Measurements from ENCODE around the gene PRKCA.
"Not testable (repeated sequence)": the region's sequence is repeated elsewhere in the genome, so short reads cannot be mapped to it uniquely, and the experiment has no call there.

The PRKCA gene

DNA sequence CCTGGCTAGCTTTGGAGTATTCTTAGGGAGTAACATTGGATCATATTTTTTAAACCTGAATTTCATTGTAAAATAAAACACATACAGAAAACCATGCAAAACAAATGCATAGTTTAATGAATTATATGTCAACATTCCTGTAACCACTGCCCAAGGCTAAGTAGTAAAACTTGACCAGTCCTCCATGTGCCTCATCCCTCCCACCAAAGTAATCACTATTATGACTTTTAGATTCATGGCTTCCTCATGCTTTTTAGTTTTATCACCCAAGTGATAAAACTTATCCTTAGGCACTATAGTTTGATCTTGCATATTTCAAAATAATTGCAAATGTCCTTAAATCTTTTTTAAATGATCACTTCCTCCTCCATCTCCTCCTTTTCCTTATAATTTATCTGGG, 20.4 kb downstream of the PRKCA start:
- in situ Hi-C loops (cut with MboI; ENCODE audit: low sequenced_read_pairs) = no loop called here

DNA sequence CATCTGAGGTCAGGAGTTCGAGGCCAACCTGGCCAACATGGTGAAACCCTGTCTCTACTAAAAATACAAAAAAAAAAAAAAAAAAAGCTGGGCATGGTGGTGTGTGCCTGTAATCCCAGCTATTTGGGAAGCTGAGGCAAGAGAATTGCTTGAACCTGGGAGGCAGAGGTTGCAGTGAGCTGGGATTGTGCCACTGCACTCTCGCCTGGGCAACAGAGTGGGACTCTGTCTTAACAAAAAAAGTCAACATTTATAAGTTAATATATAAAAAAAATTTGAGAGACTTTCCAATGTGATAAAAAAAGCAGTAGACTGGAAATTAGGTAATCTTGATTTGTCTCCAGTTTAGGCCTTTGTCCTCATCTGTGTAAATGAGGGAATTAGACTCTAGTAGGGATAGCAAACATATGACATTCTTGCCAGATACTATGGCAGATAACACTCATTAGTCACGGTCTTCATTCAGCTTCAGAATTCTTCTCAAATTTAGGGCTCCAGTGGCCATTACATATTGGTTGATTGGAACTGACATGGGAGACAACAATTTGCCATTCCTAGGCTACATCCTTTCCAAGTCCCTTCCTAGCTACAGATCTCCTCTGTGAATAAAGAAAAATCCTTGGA, 22.1 kb downstream of the PRKCA start:
- in situ Hi-C loops (cut with MboI; ENCODE audit: low sequenced_read_pairs) = not testable (repeated sequence)

DNA sequence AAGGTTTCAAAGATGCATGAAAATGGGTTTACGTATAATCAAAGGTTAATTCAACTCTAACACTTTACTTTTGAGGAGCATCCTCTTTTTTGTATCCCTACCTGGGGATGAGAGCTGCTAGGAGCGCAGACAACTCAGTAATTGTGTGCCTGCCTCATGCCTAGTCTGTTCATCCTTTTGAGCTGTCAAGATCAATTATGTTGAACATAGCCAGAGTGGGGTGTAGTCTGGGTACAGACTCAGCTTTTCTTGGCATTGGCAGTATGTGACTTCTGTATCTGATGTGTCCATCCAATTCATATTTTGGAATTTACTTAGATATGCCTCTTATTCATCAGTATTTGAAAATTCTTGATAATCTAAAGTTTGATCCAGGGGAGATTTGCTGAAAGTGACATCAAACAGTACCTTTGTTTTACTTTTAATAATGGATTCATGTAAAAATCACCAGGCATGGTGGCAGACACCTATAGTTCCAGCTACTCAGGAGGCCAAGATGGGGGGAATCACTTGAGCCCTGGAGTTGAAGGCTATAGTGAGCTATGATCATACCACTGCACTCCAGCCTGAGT, 24.1 kb downstream of the PRKCA start:
- in situ Hi-C loops (cut with MboI; ENCODE audit: low sequenced_read_pairs) = no loop called here

DNA sequence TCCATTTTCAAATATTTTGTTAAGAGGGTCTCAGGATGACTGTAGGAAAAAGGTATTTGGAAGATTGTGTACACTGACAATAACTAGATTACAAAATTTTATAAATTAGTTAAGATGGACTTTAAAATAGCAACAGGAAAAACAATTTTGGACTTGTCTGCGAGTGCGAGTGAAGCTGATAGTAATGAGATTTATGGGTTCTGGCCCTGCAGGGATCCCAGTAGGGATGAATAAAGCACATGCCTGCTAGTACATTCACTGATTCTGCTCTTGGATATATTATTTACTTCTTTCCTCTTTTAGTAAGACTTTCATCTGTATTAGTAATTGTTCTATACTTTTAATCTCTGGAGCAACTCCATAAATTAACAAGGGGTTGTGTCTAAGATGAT, 28.2 kb downstream of the PRKCA start:
- in situ Hi-C loops (cut with MboI; ENCODE audit: low sequenced_read_pairs) = no loop called here

DNA sequence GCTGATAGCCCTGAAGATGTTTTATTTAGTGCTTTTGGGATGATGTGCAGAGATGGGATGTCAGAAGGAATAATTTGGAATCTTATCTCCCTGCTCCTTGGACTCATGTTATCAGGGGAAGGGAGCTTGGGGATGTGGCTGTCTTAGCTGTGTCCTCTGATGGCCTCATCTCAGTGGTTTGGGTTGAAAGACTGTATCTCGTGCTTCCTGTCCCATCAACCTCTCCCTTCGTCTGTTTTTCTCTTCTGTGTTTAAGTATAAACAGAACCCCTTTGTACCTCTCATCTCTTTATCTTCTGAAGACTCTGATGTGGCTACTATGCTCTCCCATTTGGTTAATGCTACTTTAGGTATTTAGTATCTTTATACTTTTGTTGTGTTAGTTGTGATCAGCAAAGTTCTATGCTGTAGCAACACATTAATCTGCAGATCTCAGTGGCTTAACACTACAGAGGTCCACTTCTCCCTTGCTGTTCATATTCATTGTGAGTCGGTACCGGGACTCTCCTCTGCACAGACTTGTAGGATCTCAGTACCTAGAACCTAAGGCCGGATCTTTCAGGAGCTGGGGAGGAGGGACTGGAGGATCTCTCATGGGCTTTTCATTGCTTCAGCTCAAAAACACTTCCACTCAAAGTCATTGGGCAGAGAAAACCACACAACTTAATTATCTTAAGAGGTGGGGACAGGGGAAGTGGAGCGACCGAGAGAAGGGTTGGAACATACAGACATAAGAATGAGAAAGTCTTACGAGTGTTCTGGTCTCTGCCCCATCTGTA, 28.8 kb downstream of the PRKCA start:
- in situ Hi-C loops (cut with MboI; ENCODE audit: low sequenced_read_pairs) = no loop called here

DNA sequence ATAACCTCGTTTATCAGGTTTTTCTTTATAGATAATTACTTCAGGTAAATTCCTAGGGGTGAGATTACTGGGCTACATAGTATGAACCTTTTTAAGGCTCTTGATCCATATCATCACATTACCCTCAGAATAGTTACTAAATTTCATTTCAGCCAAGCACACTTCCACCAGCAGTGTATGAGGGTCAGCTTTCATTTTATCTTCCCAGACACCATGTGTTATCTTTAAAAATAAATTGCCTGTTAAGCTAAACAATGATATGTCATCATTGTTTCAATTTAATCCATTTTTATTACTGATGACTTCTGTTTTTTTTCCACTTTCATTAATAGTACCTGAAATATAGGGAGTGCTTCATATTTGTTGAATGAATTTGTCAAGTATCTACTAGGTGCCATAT, 33.4 kb downstream of the PRKCA start:
- in situ Hi-C loops (cut with MboI; ENCODE audit: low sequenced_read_pairs) = no loop called here

DNA sequence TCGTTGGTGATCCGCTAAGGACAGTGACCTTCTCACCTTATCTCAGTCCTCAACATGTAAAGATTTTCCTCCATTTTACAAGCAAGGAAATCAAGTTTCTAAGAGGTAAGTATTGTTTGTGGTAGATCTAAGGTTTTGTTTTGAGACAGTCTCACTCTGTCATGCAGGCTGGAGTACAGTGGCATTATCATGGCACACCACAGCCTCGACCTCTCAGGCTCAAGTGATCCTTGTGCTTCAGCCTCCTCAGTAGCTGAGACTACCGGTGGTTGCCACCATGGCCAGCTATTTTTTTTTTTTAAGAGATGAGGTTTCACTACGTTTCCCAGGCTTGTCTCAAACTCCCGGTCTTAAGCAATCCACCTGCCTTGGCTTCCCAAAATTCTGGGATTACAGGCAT, 34.9 kb downstream of the PRKCA start:
- in situ Hi-C loops (cut with MboI; ENCODE audit: low sequenced_read_pairs) = no loop called here

DNA sequence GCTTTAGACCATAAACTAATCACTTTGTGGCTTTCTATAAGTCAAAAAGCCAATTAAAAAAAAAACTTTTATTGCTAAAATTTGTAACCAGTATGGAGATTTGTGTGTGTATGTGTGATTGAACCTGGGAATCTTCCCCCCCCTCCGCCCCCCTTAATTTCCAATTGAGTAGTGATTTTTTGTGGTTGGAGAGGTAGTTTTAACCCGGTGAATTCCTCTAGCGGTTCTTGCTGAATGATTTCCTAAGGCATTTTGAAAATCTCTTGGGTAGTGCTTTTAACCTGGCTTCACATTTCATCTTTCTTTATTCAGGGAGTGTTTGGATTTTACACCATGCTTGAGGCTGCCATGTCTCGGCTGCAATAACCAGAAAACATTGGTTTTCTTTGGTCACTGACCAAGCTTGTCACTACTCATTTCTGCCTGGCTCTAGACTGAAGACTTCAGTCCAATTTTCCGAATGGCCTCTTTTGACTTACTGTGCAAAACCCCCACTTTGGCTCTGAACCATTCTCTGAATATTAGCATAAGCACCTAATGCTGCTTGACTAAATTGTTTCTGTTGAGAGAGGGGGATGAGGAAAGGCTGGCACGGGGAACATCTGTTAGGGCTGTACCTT, 35.6 kb downstream of the PRKCA start:
- in situ Hi-C loops (cut with MboI; ENCODE audit: low sequenced_read_pairs) = no loop called here

DNA sequence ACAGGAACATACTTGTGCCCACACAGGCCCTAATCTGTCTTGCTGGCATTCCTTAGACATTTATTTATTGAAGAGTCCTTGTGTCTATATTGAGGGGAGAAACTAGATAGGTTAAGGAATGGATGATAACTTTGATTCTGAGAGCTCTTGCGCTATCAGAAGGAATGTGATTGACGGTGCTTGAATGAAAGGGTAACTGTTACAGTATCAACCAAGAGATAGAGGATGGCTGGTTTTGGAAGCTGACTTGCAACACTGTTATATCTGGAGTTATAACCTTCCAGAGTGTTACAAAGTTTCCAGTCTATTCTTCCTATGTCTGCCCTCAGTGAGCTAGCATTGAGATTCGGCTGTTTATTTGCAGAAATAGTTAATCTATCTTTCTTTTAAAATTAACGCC, 36.5 kb downstream of the PRKCA start:
- in situ Hi-C loops (cut with MboI; ENCODE audit: low sequenced_read_pairs) = no loop called here

DNA sequence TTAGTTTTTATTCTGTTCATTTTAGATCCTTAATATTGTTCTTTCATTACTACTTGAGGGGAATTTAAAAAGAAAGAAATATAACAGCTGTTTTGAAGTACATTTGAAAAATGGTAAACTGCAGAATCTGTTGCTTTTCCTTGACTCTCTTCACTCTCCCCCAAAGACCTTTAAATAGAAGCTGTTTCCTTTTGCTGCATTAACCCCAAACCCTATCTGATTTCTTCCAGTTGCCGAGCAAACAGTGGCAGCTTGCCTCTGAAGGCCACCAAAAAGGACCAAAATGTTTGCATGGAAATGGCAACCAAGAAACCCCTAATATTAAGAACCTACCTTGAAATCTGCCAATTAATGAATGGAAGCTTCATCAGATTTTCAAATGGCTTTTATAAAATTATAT, 37.1 kb downstream of the PRKCA start:
- in situ Hi-C loops (cut with MboI; ENCODE audit: low sequenced_read_pairs) = no loop called here

DNA sequence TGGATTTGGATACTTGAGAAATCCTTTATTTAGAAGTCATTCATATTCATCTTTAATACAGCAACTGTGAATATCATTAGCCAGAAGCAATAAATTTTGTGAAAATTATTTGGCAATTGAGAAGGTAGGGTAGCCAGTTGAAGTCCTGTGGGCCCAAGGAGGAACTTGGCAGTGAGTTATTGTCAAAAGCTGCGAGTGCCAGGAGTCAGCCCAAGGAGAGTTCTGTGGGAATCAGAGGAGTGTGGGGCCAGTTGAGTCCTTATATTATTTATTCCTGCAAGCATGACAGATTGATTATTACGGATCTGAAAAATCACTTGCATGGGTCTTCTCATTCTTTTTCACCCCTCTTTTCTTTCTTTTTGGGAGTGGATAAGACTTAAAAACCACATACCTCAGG, 38.3 kb downstream of the PRKCA start:
- in situ Hi-C loops (cut with MboI; ENCODE audit: low sequenced_read_pairs) = no loop called here

DNA sequence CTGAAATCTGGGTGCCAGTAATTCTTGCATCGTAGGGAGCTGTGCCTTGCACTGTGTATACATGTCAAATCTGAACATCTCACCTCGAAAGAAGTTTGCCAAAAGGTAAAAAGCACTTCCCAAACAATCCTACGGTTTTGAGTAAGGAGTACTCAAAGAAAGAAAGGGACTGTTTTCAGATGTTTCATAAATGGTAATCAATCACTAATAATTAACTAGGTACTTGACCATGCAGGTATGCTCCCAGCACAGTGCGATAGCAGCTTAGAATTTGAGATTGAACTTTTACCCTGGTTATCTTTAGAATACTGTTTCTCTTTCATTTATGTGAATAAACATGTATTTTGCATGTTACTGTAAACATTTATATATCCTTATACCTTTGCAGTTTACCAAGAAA, 39.0 kb downstream of the PRKCA start:
- in situ Hi-C loops (cut with MboI; ENCODE audit: low sequenced_read_pairs) = no loop called here

DNA sequence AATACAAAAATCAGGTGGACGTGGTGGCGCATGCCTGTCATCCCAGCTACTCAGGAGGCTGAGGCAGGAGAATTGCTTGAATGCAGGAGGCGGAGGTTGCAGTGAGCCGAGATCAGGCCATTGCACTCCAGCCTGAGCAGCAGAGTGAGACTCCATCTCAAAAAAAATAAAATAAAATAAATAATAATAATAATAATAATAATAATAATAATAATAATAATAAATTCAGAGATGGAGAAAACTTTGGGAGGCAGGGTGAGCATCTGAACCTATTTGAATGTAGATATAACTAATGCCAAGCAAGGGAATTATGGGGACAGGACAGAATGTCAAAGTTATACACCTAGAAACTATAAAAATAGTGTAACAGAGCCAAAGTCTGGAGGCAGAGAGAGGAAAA, 39.9 kb downstream of the PRKCA start:
- in situ Hi-C loops (cut with MboI; ENCODE audit: low sequenced_read_pairs) = not testable (repeated sequence)

DNA sequence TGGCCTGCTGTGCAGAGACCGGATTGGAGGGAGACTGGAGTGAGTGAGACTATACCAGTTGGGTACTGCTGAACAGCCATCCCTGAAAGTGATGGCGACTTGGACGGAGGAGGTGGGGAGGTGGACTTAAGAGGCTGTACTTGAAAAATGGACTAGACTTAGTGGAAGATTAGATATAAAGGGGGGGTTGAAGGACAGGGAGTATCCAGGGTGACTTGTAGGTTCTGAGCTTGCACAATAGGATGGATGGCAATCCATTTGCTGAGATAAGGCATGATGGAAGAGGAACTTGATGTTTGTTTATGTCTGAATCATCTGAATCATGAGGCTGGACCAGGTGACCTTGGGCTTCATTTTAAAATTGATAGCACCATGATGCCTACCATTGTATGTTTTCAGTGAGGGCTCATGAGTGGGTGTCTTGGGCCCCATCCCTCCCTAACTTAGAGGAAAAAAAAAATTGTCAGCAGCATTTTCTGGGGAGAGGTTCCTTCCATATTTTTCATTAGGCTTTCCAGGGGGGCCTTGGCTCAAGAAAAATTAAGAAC, 41.2 kb downstream of the PRKCA start:
- in situ Hi-C loops (cut with MboI; ENCODE audit: low sequenced_read_pairs) = no loop called here

DNA sequence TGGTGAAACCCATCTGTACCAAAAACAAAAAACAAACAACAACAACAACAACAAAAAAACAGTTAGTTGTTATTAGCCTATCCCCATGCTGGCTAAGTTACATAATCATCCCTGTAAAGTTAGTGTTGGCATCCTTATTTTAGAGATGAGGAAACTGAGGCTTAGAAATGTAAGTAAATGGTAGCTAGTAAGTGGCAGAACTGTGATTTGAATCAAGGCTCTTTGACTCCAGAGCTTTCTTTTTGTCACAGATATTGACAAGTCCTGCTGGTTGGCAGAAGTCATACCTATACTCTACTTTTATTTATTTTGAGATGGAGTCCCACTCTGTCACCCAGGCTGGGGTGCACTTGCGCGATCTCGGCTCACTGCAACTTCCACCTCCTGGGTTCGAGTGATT, 42.1 kb downstream of the PRKCA start:
- in situ Hi-C loops (cut with MboI; ENCODE audit: low sequenced_read_pairs) = no loop called here

DNA sequence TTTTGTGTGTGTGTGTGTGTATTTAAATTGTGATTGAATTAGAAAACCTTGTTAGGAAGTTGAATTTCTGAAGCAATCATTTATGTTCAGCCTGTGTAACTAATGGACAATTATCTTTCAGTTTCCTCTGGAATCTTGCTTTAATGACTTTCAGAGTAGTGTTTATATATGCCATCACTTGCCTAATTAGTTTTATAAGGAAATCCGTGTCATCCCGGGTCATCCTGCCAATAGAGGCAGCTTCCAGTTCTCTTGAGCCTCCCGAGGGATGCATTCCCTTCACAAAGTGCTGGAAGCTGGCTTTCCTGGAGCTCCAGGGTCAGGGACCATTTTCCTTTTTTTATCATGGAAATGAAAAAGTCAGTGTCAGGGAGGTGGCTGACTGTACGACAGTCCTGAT, 42.9 kb downstream of the PRKCA start:
- in situ Hi-C loops (cut with MboI; ENCODE audit: low sequenced_read_pairs) = no loop called here

DNA sequence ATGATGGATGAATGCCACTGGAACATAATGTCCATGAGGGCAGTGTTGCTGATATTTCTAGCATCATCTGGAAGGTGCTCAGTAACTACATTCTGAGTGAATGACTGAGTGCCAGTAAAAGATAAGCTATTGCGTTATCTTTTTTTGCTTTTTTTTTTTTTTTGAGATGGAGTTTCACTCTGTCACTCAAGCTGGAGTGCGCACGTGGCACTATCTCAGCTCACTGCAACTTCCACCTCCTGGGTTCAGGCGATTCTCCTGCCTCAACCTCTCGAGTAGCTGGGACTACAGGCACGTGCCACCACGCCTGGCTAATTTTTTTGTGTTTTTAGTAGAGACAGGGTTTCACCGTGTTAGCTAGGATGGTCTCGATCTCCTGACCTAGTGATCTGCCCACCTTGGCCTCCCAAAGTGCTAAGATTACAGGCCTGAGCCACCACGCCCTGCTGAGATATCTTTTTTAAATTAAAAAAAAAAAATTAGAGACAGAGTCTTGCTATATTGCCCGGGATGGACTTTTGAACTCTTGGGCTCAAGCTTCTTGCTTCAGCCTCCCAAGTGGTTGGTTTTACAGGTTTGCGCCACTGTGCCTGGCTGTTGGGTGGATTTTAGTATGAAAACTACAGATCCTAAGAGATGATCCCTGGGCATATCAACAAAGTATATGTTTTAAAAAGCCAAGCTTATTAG, 43.7 kb downstream of the PRKCA start:
- in situ Hi-C loops (cut with MboI; ENCODE audit: low sequenced_read_pairs) = not testable (repeated sequence)

DNA sequence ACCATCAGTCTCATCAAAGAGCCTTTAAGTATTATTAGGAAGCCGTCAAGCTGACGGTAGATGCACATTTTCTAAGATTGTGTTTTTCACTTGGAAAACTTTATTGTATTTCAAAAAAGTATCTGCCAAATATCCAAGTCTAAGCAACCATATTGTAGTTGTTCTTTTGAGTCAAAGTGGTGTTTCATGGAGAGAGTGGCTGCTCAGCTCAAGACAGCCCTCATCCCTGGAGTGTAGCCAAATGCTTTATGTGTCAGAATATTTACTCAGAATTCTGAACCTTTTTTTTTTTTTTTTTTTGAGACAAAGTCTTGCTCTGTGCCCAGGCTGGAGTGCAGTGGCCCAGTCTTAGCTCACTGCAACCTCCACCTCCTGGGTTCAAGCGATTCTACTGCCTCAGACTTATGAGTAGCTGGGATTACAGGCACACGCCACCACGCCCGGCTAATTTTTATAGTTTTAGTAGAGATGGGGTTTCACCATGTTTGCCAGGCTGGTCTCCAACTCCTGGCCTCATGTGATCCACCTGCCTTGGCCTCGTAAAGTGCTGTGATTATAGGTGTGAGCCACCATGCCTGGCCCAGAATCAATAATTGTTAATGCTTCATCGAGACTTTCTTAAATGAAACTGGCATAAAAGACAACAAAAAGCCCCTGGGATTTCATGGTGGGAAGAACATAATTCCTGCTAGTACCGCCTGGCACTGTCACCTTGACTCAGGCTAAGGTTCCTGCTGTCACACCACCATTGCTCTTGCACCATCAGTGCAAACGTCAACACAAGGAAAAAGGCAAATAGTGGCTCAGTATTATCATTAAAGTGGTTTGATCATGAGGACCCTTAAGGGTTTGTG, 45.5 kb downstream of the PRKCA start:
- in situ Hi-C loops (cut with MboI; ENCODE audit: low sequenced_read_pairs) = no loop called here

DNA sequence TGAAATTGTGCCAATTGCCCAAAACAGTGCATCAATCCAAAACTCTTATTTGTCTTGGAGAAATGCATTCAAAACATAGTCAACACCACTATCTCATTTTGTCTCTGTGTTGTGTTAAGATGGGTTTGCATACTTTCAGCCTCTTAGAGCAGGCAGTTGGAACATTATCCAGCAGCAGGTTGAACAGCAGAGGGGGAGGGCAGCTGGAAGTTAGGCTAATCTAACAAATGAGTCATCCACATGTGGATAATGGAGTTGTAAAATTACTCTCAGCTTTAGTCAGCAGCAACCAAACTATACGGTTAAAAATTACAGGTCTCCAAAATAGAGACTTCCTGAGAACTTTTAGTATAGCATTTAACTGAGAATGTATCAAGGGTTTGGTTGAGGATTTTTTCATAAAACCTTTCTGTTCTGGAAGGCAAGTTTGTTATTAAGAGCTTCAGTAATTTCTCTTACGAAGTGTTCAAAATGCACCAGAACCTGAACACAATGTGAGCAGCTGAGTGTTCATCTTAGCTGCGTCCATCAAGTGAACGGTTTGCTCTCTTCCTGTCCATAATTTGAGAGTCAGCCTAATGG, 46.3 kb downstream of the PRKCA start:
- in situ Hi-C loops (cut with MboI; ENCODE audit: low sequenced_read_pairs) = no loop called here
